Activated naive CD8-positive, alpha-beta T cell treated with anti-CD3 and anti-CD28 coated beads, Interleukin-2, amount 50 U/mL, for 16 hours (primary cell): ENCODE data around the gene TMEM253.

ENCODE experiments used
- DNase-seq: peaks from one replicate; pipeline ENCODE4 v3.0.0-alpha.2; 2020; ENCODE audit warnings: low read depth, low spot score

The TMEM253 gene

DNA sequence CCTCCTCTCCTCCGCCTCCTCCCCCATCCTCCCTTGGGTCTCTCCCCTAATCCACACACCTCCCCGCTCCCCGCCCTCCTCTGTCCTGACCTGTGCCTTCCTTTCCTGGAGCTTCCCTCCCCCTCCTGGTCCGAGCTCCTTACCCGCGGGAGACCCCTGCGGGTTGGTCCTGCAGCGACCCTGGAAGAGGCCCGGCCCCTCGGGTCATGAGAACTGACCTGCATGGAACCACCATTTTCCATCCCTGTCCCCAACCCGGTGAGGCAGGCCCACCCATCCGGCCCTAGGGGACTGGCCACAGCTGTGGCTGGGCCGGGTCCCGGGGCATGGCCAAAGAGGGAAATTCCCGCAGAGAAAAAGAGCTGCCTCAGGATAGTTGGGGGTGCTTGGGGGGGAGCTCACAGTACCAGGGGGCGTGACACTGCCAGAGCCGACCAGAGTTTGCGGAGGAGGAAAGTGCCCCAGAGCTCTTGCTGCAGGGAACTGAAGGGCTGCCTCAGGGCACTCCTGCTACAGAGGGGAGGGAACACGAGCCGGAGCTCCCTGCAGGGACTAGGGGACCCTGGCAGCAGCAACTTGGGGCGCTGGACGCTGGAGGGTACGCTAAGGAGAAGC, 30.1 kb upstream of the TMEM253 start:
- no peak for DNase-seq

GRCh38 chr14:21071225-21072030, 29.4 kb upstream of the TMEM253 start:
- DNase-seq, result no peak

DNA sequence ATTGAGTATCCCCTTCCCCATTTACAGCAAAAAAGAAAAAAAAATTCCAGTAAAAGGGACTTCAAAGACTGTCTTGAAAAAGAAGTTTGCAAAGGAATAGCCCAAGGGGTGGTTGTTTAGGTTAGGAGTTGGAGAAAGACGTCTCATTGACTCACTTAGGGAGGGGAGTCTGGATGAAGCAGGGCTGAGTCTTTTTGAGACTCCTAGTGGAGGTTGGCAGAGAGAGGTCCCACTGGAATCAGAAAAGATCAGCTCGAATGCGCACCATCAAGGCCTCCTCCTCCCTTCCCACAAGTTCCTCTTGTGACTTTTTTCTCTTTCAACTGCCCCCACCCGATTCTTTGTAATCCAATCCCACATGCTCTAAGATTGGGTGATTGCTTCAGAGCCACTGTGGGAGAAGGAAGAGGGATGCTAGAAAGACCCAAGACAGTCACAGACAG, 28.8 kb upstream of the TMEM253 start:
- DNase-seq, result no peak

GRCh38 chr14:21072781-21073339, 28.0 kb upstream of the TMEM253 start:
- DNase-seq, result no peak

DNA sequence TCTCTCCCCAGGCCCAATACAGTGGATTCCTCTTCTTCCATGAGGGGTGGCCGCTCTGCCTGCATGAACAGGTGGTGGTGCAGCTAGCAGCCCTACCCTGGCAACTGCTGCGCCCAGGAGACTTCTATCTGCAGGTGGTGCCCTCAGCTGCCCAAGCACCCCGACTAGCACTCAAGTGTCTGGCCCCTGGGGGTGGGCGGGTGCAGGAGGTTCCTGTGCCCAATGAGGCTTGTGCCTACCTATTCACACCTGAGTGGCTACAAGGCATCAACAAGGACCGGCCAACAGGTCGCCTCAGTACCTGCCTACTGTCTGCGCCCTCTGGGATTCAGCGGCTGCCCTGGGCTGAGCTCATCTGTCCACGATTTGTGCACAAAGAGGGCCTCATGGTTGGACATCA, 26.9 kb upstream of the TMEM253 start:
- DNase-seq, result no peak

- DNase-seq, result no peak
Measured at GRCh38 chr14:21074398-21075272, 26.2 kb upstream of the TMEM253 start.

DNA sequence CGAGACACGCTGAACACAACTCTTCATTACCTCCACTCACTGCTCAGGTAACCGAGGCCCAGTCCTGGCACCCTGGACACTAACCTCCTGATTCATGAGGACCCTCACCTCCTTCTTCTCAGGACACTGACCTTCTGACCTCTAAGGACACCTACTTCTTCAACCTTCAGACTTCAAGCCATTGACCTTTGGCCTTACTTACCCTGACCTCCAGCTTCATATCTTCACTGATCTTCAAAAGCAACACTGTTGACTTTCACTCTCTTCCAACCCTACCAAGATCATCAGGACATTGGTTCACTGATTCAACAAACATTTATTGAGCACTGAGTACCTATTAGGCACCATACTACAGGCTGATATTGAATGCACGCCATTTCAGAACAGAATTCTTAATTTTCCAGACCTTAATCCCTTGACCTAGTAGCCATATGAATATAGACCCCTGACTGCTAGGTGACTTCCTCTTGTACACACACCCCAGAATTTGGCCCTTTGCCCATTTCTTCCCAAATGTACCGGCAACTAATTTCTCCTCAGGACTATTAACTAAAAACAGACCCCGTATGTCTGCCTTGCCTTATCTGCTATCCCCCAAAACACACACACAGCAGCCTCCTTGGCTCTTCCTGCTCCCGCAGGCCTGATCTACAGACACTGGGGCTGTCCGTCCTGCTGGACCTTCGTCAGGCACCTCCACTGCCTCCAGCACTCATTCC, 25.0 kb upstream of the TMEM253 start:
- DNase-seq, result no peak

- no peak for DNase-seq
Measured at GRCh38 chr14:21077672-21078071, 23.2 kb upstream of the TMEM253 start.

DNA sequence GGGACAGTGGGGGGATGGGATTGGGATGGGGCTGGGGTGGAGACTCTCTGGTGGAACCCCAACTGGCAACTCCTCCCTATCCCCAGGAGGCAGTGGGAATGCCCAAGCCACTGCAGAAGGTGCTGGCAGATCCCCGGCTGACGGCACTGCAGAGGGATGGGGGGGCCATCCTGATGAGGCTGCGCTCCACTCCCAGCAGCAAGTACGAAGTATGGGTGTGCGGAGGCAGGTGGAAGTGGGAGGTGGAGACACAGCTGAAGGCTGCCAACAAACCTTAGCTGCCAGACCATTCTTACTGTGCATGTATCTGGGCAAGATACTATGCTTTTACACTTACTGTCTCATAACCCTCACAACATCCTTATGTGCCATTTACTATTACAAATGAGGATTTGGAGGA, 22.6 kb upstream of the TMEM253 start:
- DNase-seq, result no peak

DNA sequence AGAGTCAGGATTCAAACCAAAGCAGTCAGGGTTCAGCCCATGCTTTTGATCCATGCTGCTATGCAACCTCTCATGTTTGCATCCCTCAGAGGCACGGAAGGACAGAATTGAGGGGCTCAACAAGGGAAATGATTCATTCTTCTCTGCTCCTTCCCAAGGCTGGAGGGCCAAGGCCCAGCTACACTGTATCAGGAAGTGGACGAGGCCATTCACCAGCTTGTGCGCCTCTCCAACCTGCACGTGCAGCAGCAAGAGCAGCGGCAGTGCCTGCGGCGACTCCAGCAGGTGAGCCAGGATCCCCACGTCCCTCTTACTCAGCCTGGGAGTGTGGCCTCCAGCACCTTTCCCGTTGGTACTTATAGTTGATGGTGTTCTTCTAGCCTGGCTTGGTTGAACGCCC, 22.1 kb upstream of the TMEM253 start:
- no peak for DNase-seq

GRCh38 chr14:21081521-21082142, 19.2 kb upstream of the TMEM253 start:
- no peak for DNase-seq

DNA sequence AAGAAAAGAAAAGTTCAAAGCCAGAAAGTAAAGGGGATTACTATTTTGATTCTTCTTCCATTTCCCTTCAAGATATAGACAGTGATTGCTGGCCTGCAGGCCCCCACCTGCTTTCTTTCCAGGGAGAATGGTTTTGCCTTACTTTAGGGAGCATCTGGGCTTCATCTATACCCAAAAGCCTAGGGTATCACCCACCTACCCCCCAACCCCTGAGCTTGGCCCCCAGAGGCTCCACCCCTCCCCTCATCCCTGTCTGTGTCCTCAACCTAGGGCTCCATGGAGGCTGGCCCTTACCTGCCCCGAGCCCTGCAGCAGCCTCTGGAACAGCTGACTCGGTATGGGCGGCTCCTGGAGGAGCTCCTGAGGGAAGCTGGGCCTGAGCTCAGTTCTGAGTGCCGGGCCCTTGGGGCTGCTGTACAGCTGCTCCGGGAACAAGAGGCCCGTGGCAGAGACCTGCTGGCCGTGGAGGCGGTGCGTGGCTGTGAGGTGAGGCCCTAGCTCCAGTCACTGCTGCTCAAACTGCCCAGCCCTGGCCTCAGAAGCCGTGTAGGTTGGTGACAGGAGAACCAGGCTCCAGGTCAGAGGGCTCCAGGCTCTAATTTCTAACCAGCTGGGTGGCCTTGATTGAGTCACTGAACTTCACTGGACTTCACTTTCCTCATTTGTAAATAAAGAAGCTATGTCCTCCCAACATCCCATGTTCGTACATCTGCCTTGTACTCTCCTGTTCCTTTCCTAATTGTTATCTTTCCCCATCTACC, 17.1 kb upstream of the TMEM253 start:
- DNase-seq, result no peak

GRCh38 chr14:21084396-21084795, 16.5 kb upstream of the TMEM253 start:
- DNase-seq, result no peak

DNA sequence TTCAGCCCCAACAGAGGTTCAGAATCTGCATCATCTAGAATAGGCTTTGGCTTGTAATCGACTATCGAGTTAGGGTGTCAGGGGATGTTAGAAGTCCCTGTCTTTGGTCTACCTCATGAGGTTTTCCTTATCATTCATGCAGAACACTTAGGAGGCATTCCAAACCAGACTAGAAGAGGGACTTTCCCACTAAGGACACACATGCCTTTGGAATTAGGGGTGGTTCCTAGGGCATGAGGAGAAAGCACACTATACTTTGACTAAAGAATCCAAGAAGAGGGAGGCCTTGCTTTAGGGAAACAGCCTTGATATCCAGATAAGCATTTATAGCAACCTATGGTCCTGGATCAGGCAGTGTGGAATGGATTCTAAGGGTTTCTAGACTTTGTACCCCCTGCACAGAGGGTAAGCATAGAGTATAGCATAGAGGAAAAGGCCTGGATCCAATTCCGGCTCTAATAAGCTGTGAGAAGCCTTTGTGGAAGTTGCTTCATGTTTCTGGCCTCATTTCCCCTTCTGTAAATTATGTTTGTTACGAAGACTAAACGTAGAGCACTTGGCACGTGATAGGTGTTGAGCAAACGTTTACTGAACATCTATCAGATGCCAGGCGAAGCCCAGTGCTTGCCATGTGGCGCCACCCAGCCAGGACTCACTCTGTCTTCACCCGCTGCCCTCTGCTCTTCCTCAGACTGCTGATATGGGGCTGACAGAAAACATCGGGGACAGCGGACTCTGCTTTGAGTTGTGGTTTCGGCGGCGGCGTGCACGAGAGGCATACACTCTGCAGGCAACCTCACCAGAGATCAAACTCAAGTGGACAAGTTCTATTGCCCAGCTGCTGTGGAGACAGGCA, 15.6 kb upstream of the TMEM253 start:
- DNase-seq, result no peak

GRCh38 chr14:21086908-21087293, 14.0 kb upstream of the TMEM253 start:
- DNase-seq, result no peak

DNA sequence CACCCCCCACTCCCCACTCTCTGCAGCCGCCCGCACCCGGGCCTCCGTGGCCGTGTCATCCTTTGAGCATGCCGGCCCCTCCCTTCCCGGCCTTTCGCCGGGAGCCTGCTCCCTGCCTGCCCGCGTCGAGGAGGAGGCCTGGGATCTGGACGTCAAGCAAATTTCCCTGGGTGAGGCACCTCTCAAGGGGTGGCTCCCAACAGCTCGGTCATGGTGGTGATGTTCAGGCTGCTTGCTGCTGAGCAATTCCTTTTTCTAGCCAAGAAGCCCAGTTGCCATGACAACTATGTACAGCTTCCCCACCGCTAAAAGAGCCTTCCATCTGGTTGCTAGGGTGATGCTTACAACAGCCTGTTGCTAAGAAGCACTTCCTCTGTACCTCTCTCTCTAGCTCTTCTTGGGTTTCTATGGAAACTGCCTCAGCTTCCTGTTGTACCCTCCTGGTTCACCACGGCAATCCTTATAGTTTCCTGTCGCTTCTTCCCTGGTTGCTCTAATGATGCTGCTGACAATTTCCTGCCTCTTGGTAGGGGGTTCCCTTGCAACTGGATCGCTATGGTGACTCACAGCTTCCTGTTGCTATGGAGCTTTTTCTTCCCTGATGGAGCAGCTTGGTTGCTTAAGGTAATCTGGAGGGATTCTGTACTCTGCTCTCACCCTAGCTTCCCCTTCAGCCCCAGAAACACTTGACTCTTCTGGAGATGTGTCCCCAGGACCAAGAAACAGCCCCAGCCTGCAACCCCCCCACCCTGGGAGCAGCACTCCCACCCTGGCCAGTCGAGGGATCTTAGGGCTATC, 13.4 kb upstream of the TMEM253 start:
- DNase-seq, result no peak

DNA sequence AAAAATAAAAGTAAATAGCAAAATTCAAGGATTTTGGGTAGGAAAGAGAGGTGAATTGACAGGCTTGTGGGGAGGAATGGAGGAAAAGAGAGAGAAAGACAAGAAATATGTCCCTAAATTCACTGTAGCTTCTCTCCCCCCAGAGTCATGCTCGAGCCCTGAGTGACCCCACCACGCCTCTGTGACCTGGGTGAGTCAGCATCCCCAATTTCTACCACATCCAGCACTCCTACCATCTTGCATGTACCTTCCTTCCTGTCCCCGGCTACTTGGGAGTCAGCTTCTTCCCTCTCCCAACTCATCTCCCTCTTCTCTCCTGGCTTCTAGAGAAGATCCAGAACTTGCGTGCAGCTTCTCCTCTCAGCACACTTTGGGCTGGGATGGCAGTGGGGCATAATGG, 12.2 kb upstream of the TMEM253 start:
- no peak for DNase-seq

- DNase-seq, result no peak
Measured at GRCh38 chr14:21089271-21089670, 11.6 kb upstream of the TMEM253 start.

DNA sequence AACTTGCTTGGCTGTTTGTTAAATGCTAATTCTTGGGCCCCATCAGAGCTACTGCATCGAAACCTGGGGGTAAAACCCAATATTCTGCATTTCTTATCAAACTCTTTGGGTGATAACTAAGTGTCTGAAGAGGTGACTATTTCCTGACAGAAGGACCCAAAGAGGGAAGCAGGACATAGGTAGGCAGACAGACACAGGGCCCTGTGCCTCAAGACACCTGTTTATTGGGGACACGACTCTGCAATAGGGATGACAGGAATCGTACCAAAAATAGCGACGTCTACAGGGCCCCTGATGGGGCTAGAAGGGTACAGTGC, 11.0 kb upstream of the TMEM253 start:
- DNase-seq, result no peak
